Smooth muscle cell (in vitro differentiated cells): ENCODE measurements around the gene UFD1. TPM values are rescaled to one million over a fixed set of nuclear protein-coding genes. Genes with fewer than 3 reads are reported as not detected.

ENCODE experiments used
- DNase-seq: peaks from one replicate; lab custom pipeline; 2025; ENCODE audit not compliant: unreplicated experiment; lab: John Stamatoyannopoulos, UW
- H2AFZ ChIP-seq: fragments of 200-600 bp; sonication (generic); 2 replicates; pipeline ENCODE4 v1.6.0; 2016; ENCODE audit warnings: antibody characterized with exemption, low read depth, mild to moderate bottlenecking
- H3F3A ChIP-seq: fragments of 200-600 bp; sonication (generic); 2 replicates; pipeline ENCODE4 v1.6.0; 2017; ENCODE audit warnings: antibody characterized with exemption, low read depth
- H3K27ac ChIP-seq: fragments of 200-600 bp; sonication (generic); 2 replicates; pipeline ENCODE4 v1.5.1; 2016; ENCODE audit warnings: low read depth, mild to moderate bottlenecking
- H3K27me3 ChIP-seq: fragments of 200-600 bp; sonication (generic); 2 replicates; pipeline ENCODE4 v1.6.1; 2016; ENCODE audit warnings: low read depth, mild to moderate bottlenecking
- H3K36me3 ChIP-seq: fragments of 200-600 bp; sonication (generic); 2 replicates; pipeline ENCODE4 v1.5.1; 2016; ENCODE audit warnings: low read depth
- H3K4me1 ChIP-seq: fragments of 200-600 bp; sonication (generic); 2 replicates; pipeline ENCODE4 v1.5.1; 2016; ENCODE audit warnings: low read depth
- H3K4me2 ChIP-seq: fragments of 200-600 bp; sonication (generic); 2 replicates; pipeline ENCODE4 v1.6.0; 2016; ENCODE audit warnings: mild to moderate bottlenecking
- H3K4me3 ChIP-seq: fragments of 200-600 bp; sonication (generic); 2 replicates; pipeline ENCODE4 v1.5.1; 2016; ENCODE audit warnings: mild to moderate bottlenecking
- H3K79me2 ChIP-seq: fragments of 200-600 bp; sonication (generic); 2 replicates; pipeline ENCODE4 v1.6.0; 2016; ENCODE audit warnings: low read depth, mild to moderate bottlenecking
- H3K9ac ChIP-seq: fragments of 200-600 bp; sonication (generic); 2 replicates; pipeline ENCODE4 v1.6.0; 2016; ENCODE audit warnings: low read depth
- H3K9me3 ChIP-seq: fragments of 200-600 bp; sonication (generic); replicated peaks from 2 replicates; pipeline ENCODE4 v1.5.1; 2016; ENCODE audit warnings: low read depth
- H4K20me1 ChIP-seq: fragments of 200-600 bp; sonication (generic); 2 replicates; pipeline ENCODE4 v1.6.0; 2016; ENCODE audit warnings: low read depth
- CTCF ChIP-seq: fragments of 200-600 bp; sonication (generic); IDR thresholded peaks from 2 replicates; pipeline ENCODE4 v1.5.1; 2017; ENCODE audit warnings: borderline replicate concordance, mild to moderate bottlenecking, antibody characterized with exemption; ENCODE audit not compliant: insufficient read depth, poor library complexity, severe bottlenecking
- WGBS: methylation state at CpG from one replicate; pipeline ENCODE4 v1.1.7; 2016; ENCODE audit warnings: low lambda C conversion rate; 5-methylcytosine and 5-hydroxymethylcytosine counted together
- polyA plus RNA-seq: library from polyadenylated mRNA; unstranded; fragments of >200 nt; fragmentation: Nextera tagmentation; extraction: Ambion mirVana; gene quantifications from 2 replicates; pipeline ENCODE4 v1.2.1, GENCODE V29; 2016
- total RNA-seq: library from RNA; depleted of rRNA; stranded (reverse); fragments of >200 nt; gene quantifications from 2 replicates; pipeline ENCODE4 v1.2.3, GENCODE V29; 2014

UFD1 gene
- total and polyA plus RNA-seq, 2 experiments from 2014 or later: 48.1 to 111 TPM

GRCh38 chr22:19492504-19493174 is 13.6 kb upstream of the UFD1 start:
- DNase-seq: no peak
- WGBS: 92% methylated on average over 6 of the region's 6 CpGs
- no peaks in the 10 kb centered on the region for H3K79me2 ChIP-seq
- no peak overlapping the region for H3K4me3 ChIP-seq
- H3K9ac ChIP-seq: no peak overlapping the region
- TF ChIP-seq CTCF: no peak
- no peaks in the 10 kb centered on the region for H3K9me3 ChIP-seq
- no peak overlapping the region for H3K27ac ChIP-seq
- no peaks in the 10 kb centered on the region for H3K36me3 ChIP-seq
- no peaks in the 10 kb centered on the region for H3K4me1 ChIP-seq
- H2AFZ ChIP-seq: no peak overlapping the region
- H3K4me2 ChIP-seq: no peak overlapping the region
- H4K20me1 ChIP-seq: no peaks in the 10 kb centered on the region
- H3F3A ChIP-seq: no peaks in the 10 kb centered on the region
- no peaks in the 10 kb centered on the region for H3K27me3 ChIP-seq

- Histone ChIP-seq H3K79me2 (no peaks in the 10 kb centered on the region), H3K4me3 (no peak overlapping the region), H3K36me3 (no peaks in the 10 kb centered on the region), H3F3A (no peaks in the 10 kb centered on the region), H3K9ac (no peak overlapping the region), H3K27ac (no peak overlapping the region), H4K20me1 (no peaks in the 10 kb centered on the region), H3K4me2 (no peak overlapping the region), H3K4me1 (no peaks in the 10 kb centered on the region), H3K9me3 (no peaks in the 10 kb centered on the region), H3K27me3 (no peaks in the 10 kb centered on the region), H2AFZ (no peak overlapping the region)
- WGBS: 98% methylated on average over 5 of the region's 5 CpGs
- DNase-seq: no peak
- no peak for TF ChIP-seq CTCF
These were observed 11.7 kb upstream of the UFD1 start for GRCh38 chr22:19490628-19491230.

GRCh38 chr22:19488884-19489843 is 10.2 kb upstream of the UFD1 start:
- Histone ChIP-seq H3K9me3 (no peaks in the 10 kb centered on the region), H3K4me1 (no peaks in the 10 kb centered on the region), H3K4me2 (no peak overlapping the region), H2AFZ (no peak overlapping the region), H3K9ac (no peak overlapping the region), H3F3A (no peaks in the 10 kb centered on the region), H3K27me3 (no peaks in the 10 kb centered on the region), H3K36me3 (no peaks in the 10 kb centered on the region), H3K4me3 (no peak overlapping the region), H4K20me1 (no peaks in the 10 kb centered on the region), H3K79me2 (no peaks in the 10 kb centered on the region), H3K27ac (no peak overlapping the region)
- 93% methylated on average over 7 of the region's 7 CpGs for WGBS
- no peak for DNase-seq
- no peak for TF ChIP-seq CTCF
